ENCODE measurements around the gene DENND6B. TPM values are rescaled to one million over a fixed set of nuclear protein-coding genes. Genes with fewer than 3 reads are reported as not detected.
A peak's percentile ranks its signal among the peaks of the same experiment; 100 is the strongest.

The DENND6B gene
- total RNA-seq, 1 donor from 2014 or later = 7.7 TPM

DNA sequence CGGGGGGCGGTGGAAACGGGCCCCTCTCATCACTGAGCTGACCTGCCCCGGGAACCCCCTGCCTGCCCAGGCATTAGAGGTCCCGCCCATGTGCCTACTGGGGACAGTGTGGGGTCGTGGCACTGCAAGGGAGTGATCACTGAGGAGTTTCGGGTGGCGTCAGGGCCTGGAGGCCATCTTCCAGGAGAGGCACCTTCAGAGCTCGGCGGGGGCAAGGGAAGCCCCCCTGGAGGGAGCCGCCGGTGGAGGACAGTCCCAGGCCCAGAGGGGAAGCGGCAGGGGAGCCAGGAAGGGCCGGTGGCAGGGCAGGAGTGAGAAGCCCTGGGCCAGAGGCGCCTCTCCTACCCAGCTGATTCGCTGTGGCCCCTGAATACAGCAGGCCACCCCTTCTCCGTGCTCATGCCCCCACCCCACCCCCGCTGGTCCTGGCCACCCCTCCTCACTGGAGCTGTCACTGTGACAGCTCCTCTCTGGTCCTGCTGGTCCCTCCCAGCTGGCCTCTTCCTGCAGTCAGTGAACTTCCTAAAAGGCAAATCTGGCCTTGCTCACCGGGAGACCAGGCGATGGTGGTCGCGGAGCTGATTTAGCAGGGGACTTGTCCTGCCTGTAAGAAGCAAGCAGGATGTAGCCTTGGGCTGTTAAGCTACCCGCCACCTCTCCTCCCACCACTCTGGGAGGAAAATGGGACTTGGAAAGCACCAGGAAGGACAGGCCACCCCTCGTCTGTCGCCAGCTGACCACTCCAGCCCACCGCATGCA is 54.6 kb downstream of the DENND6B start:
- Mint-ChIP-seq H3K27me3 (ENCODE audit: low read depth) (no peaks in the 10 kb centered on the region), H3K36me3 (ENCODE audit: low read depth) (peaks cover 9% of the 10 kb centered on the region), H3K4me1 (ENCODE audit: low read depth) (peaks cover 25% of the 10 kb centered on the region), H3K9me3 (ENCODE audit: low read depth) (no peaks in the 10 kb centered on the region), H3K27ac (ENCODE audit: unreplicated experiment) (no peak overlapping the region), H3K4me3 (ENCODE audit: unreplicated experiment) (no peak overlapping the region)
- TF ChIP-seq, protein P1, sequence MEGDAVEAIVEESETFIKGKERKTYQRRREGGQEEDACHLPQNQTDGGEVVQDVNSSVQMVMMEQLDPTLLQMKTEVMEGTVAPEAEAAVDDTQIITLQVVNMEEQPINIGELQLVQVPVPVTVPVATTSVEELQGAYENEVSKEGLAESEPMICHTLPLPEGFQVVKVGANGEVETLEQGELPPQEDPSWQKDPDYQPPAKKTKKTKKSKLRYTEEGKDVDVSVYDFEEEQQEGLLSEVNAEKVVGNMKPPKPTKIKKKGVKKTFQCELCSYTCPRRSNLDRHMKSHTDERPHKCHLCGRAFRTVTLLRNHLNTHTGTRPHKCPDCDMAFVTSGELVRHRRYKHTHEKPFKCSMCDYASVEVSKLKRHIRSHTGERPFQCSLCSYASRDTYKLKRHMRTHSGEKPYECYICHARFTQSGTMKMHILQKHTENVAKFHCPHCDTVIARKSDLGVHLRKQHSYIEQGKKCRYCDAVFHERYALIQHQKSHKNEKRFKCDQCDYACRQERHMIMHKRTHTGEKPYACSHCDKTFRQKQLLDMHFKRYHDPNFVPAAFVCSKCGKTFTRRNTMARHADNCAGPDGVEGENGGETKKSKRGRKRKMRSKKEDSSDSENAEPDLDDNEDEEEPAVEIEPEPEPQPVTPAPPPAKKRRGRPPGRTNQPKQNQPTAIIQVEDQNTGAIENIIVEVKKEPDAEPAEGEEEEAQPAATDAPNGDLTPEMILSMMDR (IDR thresholded peaks at IDR 0.05) = peak; percentile 54
- DNase-seq (ENCODE audit: low spot score) = no peak

- TF ChIP-seq, protein P1 (IDR thresholded peaks at IDR 0.05) = peak; percentile 66
- H3K27ac Mint-ChIP-seq (ENCODE audit: unreplicated experiment) = no peak overlapping the region
- DNase-seq (ENCODE audit: low spot score) = no peak
- peaks cover 25% of the 10 kb centered on the region for H3K4me1 Mint-ChIP-seq (ENCODE audit: low read depth)
- H3K36me3 Mint-ChIP-seq (ENCODE audit: low read depth) = peaks cover 8% of the 10 kb centered on the region
- H3K4me3 Mint-ChIP-seq (ENCODE audit: unreplicated experiment) = peak overlapping the region; percentile 64
- H3K9me3 Mint-ChIP-seq (ENCODE audit: low read depth) = no peaks in the 10 kb centered on the region
- no peaks in the 10 kb centered on the region for H3K27me3 Mint-ChIP-seq (ENCODE audit: low read depth)
Observed at GRCh38 chr22:50271519-50271970, 55.3 kb downstream of the DENND6B start.

GRCh38 chr22:50270666-50271394 is 56.0 kb downstream of the DENND6B start:
- Mint-ChIP-seq H3K4me3 (ENCODE audit: unreplicated experiment) (peak overlapping the region; percentile 64), H3K9me3 (ENCODE audit: low read depth) (no peaks in the 10 kb centered on the region), H3K27me3 (ENCODE audit: low read depth) (no peaks in the 10 kb centered on the region), H3K36me3 (ENCODE audit: low read depth) (peaks cover 8% of the 10 kb centered on the region), H3K4me1 (ENCODE audit: low read depth) (peaks cover 25% of the 10 kb centered on the region), H3K27ac (ENCODE audit: unreplicated experiment) (peak overlapping the region; percentile 22)
- DNase-seq (ENCODE audit: low spot score) = no peak
- TF ChIP-seq, protein P1 (IDR thresholded peaks at IDR 0.05) = no peak

DNA sequence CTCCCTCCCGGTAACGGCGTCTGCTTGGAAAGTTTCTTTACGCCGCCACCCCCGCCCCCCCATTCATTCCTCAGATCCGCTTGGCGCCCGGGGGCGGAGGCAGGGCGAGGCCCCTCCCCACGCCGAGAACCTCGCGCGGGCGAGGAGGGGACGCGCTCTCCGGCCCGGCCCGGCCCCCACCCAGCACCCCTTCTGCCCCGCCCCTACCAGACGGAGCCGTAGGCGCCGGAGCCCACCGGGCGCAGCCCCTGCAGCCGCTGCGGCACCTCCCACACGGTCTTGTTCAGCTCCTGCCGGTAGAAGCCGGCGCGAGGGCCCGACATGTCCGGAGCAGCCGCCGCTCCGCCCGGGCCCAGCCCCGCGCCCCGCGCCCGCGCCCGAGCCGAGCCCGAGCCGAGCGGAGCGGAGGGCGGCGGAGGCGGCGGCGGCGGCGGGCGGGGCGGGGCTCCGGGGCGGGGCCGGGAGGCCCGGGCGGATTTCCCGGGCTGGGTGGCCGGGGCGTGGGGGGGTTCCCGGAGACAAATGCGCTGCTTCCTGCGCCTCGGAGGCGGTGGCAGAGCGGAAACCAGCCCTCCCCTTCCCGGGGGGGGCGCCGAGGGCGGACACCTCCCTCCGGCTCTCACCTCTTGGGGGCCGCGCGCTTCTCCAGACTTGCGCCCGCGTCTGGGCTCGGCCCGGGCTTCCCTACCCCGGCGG is 56.7 kb downstream of the DENND6B start, which contains the start of gene MAPK11:
TSS of gene MAPK11 (minus strand) at position 411 of the 696 bp plus-strand sequence. CDS start at position 323, 88 bp downstream.
- H3K9me3 Mint-ChIP-seq (ENCODE audit: low read depth) = no peaks in the 10 kb centered on the region
- H3K4me1 Mint-ChIP-seq (ENCODE audit: low read depth) = peaks cover 25% of the 10 kb centered on the region
- H3K27ac Mint-ChIP-seq (ENCODE audit: unreplicated experiment) = peak within 1 kb of the TSS; percentile 22
- peak within 1 kb of the TSS; percentile 64 for H3K4me3 Mint-ChIP-seq (ENCODE audit: unreplicated experiment)
- TF ChIP-seq, protein P1 (IDR thresholded peaks at IDR 0.05) = no peak
- H3K36me3 Mint-ChIP-seq (ENCODE audit: low read depth) = peaks cover 6% of the 10 kb centered on the region
- DNase-seq (ENCODE audit: low spot score) = no peak
- no peaks in the 10 kb centered on the region for H3K27me3 Mint-ChIP-seq (ENCODE audit: low read depth)

- Mint-ChIP-seq H3K4me3 (ENCODE audit: unreplicated experiment) (peak overlapping the region; percentile 63), H3K4me1 (ENCODE audit: low read depth) (peaks cover 25% of the 10 kb centered on the region), H3K36me3 (ENCODE audit: low read depth) (peaks cover 3% of the 10 kb centered on the region), H3K9me3 (ENCODE audit: low read depth) (no peaks in the 10 kb centered on the region), H3K27me3 (ENCODE audit: low read depth) (no peaks in the 10 kb centered on the region), H3K27ac (ENCODE audit: unreplicated experiment) (no peak overlapping the region)
- TF ChIP-seq, protein P1 (IDR thresholded peaks at IDR 0.05) = no peak
- no peak for DNase-seq (ENCODE audit: low spot score)
Observed at GRCh38 chr22:50269573-50269969, 57.2 kb downstream of the DENND6B start.

Data from chondrocyte (in vitro differentiated cells).